Brain pericyte (primary cell): ENCODE measurements around the gene SLC9A2.

ENCODE experiments used
- DNase-seq: peaks from one replicate; pipeline ENCODE4 v3.0.0-alpha.2; 2012; ENCODE audit warnings: low read depth, low spot score

Gene SLC9A2

DNA sequence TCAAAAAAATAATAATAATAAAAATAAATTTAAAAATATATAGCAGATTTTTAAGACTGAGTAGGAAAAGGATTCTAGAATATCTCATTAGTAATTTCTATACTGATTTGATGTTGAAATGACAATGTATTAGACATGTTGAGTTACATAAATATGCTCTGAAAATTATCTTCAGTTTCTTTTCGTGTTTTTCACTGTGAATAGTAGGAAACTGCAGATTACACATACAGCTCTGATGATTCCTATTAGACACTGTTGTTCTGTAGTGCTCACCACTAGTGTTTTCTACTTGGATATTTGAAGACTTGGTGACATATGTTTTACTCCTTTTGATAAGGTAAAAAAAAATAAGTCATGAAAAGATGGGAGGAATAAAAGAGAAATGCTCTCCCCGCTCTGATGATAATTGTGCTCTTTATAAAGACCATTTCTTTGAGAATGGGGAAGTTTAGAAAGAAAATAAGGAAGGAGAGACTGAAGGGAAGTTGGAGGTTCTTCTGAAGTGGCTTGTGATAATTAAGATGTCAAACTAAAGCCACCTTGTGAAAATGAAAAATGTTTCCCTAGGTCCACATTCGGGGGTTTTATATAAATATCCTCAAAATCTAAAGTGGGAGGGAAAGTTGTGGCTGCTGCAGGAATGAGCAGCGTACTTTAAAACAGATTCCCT, 52.9 kb downstream of the SLC9A2 start:
- DNase-seq: no peak

- no peak for DNase-seq
Measured at GRCh38 chr2:102674370-102674769, 55.0 kb downstream of the SLC9A2 start.

DNA sequence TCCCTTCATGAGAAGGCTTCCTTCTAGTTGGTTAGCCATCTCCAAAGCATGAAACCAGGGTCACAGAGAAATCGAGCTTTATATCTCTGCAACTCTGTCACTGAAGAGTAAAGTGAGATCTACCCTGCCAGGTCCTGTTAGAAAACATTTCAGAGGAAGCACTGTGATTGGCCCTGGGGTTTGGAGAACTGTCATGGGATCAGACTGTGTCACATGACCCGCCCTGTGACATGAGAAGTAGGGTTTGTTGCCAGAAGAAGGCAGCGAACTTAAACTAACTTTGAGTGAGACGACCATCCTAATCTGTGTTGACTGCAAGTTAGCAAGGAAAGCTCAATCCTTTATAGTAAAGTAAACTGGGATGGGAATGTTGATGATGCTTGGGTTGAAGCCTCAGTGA, 55.5 kb downstream of the SLC9A2 start:
- no peak for DNase-seq

DNA sequence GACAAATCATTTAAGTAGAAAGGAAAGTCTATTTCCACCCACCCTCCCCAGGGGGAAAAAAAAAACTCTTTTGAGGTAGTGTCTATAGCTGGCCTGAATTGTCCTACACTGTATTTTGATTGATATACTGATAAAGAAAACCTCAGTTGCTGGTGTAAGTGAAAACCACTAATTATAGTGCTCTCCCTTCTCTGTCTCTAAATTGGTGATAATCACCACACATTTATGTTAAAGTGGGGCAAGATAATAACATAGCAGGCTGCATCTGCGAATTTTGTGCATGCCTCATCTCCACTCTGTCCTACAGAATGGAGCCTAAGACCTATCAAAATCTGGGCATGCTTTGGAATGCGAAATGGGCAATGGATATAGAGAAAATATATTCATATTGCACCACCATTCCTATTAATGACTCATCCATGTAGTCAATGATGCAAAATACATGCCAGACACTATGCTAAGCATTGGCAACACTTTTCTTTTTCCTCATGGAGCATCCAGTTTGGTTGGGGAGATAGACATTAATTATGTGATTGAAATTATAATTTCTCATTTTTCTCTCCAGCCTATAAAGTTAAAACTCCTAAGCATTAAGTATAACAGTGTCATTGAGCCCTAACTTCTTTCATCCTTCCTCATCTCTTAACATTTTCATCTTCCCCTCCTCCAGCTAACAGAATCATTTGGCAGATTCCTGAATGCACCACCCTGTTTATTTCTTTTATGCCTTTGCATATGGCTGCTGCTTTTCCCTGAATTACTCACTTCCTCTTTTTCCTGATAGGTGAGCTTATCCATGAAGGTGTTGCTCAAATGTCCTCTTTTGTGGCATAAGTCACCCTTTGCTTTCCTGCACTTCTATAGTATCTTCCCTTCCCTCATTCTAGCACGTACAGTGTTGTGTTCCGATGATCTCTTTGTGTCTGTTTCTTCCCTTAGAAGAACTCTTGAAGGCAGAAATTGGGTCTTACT, 58.2 kb downstream of the SLC9A2 start:
- DNase-seq: no peak

GRCh38 chr2:102678442-102678841, 59.1 kb downstream of the SLC9A2 start:
- DNase-seq: no peak

- no peak for DNase-seq
Measured at GRCh38 chr2:102686479-102687439, 67.4 kb downstream of the SLC9A2 start.

DNA sequence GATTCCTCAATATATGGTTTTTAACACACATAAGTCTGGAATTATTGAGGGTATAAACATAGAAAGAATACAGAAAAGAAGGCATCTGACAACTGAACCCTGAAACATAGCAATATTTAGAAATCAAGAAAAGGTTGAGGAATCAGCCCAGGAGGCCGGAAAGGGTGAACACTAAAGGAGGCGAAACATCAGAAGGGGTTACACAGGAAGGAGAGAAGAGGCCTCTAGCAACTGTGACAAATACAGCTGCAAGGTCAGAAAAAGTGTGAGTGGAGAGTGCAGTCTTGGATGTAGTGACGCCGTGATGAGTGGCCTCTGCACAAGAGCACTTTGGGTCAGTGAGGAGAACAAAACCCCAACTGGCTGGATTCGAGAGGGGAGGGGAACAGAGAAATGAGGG, 70.7 kb downstream of the SLC9A2 start:
- DNase-seq: no peak

DNA sequence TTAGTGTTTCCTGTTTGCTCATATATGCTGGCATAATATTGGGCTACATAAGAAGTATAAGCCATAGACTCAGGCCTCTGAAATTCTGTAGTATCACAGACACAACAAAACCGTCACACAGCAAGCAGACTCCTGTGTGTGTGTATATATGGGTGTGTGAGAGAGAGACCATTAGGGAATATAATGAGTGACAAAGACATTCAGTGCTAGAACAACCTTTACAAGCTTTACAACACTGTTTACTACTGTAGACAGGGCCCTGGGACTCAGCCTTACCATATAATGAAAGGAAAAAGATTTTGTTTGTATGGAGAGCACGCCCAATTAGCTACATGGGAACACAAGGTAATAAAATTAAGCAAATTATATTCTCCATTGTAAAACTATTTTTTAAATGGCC, 77.1 kb downstream of the SLC9A2 start:
- no peak for DNase-seq

- no peak for DNase-seq
Measured at GRCh38 chr2:102698369-102699111, 79.2 kb downstream of the SLC9A2 start.

DNA sequence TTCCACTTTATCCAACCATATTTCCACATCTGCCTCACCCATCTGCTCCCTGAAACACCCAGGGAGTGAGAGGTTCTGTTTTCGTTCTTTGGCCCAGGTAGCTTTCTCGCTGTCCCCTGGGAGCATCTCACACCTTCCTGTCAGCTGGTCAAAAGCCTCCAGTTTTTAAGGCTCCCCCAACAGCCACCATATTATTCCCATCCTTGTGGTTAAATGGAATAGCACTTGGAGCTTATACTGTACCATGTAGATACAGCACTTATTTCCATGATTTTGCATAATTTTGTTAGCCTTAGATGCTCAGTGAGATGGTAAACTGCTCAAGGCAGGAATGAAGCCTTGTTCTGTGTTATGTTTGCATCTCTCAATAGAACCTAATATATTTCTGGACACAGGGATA, 84.0 kb downstream of the SLC9A2 start:
- DNase-seq: no peak

DNA sequence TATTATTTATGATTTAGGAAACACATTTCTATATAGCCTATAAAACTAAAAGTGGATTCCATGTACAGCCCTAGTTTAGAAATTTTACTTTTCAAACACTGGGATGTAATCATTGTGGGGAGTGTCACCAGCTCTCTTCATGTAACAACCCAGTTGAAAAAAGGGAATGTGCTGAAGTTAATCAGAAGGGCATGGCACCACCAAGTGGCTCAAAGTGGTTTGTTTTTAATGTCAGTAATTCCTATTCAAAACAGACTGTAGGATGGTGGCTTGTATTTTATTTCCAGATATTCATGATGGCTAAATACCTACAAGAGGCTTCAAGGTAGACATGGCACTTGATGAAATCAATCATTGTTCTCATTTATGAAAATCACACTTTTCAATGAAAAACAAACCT, 84.4 kb downstream of the SLC9A2 start:
- DNase-seq: no peak

DNA sequence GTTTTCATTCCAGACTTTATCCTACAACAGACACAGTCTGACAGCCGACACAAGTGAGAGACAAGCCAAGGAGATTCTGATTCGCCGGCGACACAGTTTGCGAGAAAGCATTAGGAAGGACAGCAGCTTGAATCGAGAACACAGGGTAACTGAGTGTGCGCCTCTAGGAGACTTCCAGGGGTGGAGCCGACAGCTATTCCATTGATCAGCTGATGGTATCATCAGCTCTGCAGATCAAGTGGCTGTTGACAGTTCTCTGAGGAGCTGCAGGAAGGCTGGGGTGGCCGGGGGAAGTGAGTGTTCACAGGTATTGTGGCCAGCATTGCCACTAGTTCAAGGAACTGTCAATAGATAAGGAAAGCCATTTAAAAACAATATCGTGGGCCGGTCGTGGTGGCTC, 85.2 kb downstream of the SLC9A2 start:
- DNase-seq: no peak

GRCh38 chr2:102707796-102708695, 88.7 kb downstream of the SLC9A2 start:
- DNase-seq: no peak

DNA sequence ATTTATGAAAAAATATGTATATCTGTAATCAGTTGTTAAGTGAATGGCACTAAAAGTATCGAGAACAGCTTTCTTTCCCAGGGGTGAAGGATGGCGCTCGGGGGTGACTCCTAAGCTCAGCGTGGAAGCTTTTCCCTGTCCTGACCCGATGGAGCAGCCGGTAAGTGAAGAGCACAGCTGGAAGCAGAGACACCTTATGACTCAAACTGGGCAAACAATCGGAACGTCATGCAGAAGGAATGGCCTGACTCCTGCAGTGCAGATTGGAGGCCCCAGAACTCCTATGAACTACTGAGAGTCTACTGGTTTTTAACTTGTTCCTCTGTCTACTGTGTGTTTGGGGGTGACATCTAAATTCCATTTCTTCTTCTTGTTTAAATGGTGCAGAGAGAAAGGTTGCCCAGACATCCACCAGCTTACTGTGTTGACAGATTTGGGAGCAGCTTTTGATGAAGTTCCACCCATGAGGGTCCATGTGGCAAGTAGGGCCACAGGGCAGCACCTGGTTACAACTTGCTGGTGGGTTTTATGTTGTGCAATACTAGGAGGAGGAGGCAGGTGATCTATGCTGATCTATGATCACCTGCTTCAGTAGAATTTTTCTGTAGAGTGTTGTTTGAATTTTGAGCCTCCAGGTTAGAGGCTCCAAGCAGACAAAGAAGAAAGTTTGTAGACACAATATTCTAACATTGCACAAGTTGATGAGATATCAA, 89.7 kb downstream of the SLC9A2 start:
- no peak for DNase-seq

- no peak for DNase-seq
Measured at GRCh38 chr2:102717308-102718018, 98.1 kb downstream of the SLC9A2 start.

DNA sequence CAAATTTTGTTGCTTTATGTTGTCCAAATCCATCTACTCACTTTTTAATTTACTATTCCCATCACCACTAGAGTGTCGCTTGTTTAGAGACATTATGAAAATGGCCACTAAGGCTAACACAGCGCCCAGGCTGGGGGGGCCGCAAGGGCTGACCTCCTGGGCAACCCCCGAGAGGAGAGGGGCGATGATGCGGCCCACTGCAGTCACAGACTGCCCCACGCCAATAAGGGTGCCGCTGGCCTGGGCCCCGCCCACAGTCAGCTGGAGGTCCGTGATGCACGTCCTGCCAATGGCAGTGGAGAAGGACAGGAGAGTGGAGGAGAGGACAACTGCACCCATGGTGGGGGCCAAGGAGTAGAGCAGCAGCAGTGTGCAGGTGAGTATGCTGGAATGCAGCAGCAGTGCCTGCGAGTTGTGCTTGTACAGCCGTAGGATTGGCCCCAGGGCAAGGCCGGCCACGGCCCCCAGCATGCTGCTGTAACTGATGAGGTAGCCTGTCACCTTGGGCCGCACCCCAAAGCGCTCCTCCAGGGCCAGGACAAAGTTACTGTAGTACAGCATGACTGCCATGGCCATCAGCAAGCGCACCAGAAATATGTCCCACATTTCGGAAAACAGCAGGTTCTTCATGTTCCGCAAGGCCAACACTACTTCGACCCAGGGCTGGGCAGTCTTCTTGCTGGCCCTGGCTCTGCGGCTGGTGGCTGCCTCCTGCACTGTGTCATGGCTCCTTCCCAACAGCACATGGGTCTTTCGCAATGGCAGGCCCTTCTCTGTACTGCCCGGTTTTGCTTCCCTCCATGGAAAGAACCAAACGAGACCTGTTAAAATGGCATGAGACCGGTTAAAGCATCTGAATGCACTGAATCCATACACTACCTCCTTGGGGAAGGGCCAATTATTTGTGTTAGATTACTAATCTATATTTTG, 99.3 kb downstream of the SLC9A2 start:
- DNase-seq: no peak

GRCh38 chr2:102724016-102724490, 104.7 kb downstream of the SLC9A2 start:
- DNase-seq: no peak
